ENCODE data around the gene SART1. TPM values are rescaled to one million over a fixed set of nuclear protein-coding genes. Genes with fewer than 3 reads are reported as not detected.
"Not testable (repeated sequence)": the region's sequence is repeated elsewhere in the genome, so short reads cannot be mapped to it uniquely, and the experiment has no call there.

The SART1 gene
- total RNA-seq, 1 donor from 2014 or later = 43.3 TPM

- DNase-seq (ENCODE audit: low read depth) = peak; percentile 88
Observed at GRCh38 chr11:66001942-66002647, 40.6 kb downstream of the SART1 start, which contains the start of the genes BANF1 and EIF1AD. TSS of gene BANF1 (plus strand) at chr11:66002503. CDS start at chr11:66003251, 748 bp downstream. TSS of gene EIF1AD (minus strand) at chr11:66002157. CDS start at chr11:66000389, 1,768 bp downstream.

DNA sequence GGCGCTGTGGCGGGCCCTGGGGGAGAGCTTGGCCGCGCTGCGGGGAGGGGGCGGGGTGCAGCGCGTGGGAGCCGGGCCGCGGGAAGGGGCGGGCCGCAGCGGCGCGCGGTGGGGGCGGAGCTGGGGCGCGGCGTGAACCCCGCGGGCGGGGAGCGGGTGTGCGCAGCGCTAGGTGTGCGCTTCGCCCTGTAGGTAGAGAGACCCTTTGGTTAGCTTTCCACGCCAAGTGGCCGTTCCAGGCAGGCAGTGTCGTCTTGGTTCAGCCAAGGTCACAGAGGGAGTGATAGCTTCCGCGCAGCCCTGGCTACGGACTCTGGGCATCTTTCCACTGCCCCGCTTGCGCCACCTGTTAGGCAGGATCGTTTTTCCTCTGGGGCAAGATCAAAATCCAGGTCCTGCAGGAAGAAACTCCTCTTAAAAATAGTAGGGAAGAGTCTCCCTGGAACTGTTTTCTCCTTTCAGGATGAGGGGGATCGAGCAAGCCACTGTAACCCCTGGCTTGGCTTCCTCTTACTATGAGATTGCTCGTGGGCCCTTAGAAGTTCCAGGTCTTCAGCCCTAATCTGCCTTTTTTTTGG lies 41.2 kb downstream of the SART1 start:
- peak; percentile 33 for DNase-seq (ENCODE audit: low read depth)

DNA sequence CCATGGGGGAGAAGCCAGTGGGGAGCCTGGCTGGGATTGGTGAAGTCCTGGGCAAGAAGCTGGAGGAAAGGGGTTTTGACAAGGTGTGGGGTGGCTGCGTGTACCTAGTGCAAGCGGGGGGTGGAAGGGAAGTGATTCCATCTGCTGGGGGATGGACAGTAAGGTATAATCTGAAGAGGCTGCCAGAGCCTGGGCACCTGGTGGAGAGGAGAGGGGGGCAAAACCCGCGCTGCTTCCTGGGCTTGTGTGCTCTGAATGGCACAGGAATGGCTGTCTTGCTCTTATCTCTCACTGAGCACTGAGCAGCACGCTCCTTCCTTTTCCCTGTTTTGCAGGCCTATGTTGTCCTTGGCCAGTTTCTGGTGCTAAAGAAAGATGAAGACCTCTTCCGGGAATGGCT lies 41.8 kb downstream of the SART1 start:
- DNase-seq (ENCODE audit: low read depth) = no peak

DNA sequence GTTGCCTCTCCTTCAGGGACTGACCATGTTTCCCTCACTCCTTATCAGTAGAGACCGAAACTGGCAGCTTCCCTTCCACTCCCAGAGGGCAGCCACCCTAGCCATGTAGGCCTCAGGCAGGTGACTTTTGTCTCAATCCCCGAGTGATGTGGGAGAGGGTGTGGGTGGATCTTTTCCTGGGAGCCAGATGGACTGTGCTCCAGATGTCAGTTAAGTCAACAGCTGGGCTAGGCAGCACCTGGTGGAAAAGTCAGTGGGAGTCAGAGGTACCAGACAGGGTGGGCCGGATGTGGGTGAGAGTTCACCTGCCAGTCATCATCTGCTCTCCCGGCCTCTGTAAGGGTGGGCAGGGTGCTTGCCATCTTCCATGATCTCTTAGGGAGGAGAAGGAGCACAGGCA lies 42.7 kb downstream of the SART1 start:
- no peak for DNase-seq (ENCODE audit: low read depth)

DNA sequence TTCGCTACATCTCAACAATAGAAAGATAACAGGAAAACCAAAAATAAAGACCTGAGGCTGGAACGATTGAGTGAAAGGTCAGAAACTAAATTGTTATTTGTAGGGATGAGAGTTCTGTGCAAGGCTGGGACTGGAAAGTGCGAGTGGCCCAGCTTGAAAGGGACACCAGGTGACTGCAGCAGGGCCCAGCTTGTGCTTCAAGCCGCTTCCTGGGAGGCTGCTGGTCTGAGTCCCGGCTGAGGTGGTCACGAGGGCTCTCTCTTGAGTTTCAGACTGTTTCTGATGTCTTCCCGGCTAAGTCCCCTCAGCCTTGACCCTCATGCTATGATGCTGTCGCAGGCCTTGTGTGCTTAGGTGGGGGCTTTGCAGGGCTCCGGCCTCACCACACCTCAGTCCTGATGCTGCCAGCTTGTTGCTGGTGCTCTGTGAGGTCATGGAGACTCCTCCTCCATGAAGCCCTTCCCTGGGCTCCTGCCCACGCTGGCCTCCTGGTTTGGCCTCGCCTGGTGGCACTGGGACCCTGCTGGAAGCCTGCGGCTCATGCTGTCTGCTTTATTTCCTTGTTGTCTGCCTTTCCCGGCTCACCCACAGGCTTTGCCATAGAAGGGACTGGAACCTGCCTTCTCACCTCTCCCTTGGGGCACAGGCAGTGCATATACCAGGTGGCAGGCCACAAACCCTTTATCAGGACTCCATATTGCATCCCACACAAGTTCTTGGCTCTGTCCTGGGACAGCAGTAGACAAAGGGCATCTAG lies 44.8 kb downstream of the SART1 start:
- no peak for DNase-seq (ENCODE audit: low read depth)

DNA sequence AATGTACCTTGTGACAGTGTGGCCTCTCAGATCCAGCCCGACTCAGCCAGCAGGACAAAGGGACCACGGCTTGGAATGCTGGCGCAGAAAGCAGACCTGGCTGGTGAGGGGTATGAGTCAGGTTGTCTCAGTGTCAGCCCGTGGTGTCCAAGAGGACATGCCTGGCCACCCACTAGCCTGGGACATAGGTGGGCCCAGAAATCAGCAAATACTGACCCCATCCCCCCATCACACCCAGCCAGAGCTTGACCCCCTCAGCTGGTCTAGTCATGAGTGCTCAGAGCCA lies 45.3 kb downstream of the SART1 start:
- DNase-seq (ENCODE audit: low read depth) = no peak

GRCh38 chr11:66007201-66007634 lies 45.7 kb downstream of the SART1 start:
- no peak for DNase-seq (ENCODE audit: low read depth)

DNA sequence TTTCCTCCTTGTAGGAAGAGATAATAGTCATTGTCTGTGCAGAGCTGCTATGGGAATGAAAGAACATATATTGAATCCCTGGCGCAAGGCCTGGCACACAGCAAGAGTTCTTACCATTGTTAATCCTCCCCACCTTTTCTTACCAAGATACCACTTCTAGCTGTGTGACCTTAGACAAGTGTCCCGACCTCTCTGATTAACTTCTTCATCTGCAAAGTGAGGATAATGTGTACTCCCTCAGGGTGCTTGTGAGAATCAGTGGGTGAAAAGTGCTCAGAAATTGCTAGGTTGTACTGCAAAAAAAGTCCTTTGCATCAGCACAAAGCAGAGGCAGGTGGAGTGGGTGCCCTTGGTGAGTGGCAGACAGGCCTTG lies 46.5 kb downstream of the SART1 start:
- no peak for DNase-seq (ENCODE audit: low read depth)

GRCh38 chr11:66008468-66009101 lies 47.1 kb downstream of the SART1 start:
- peak; percentile 10 for DNase-seq (ENCODE audit: low read depth)

DNA sequence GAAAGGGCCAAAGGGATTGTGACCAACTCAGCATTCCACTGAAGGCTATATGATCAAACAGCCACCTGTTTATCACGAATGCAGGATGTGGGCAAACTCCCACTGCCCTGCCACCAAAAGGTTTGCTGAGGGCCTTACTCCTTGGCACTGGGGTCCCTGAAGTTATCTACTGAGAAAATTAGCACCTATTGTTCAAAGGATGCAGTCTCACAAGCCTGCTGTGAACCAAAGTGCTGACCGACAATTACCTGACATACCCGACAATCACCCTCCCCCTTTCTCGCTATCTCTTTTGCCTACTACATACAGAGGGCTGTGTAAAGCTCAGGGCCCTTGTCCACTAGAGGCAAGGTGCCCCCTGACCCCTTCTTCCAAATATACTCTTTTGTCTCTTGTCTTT lies 48.5 kb downstream of the SART1 start:
- not testable (repeated sequence) for DNase-seq (ENCODE audit: low read depth)

GRCh38 chr11:66011239-66011784 lies 49.8 kb downstream of the SART1 start:
- peak; percentile 92 for DNase-seq (ENCODE audit: low read depth)

DNA sequence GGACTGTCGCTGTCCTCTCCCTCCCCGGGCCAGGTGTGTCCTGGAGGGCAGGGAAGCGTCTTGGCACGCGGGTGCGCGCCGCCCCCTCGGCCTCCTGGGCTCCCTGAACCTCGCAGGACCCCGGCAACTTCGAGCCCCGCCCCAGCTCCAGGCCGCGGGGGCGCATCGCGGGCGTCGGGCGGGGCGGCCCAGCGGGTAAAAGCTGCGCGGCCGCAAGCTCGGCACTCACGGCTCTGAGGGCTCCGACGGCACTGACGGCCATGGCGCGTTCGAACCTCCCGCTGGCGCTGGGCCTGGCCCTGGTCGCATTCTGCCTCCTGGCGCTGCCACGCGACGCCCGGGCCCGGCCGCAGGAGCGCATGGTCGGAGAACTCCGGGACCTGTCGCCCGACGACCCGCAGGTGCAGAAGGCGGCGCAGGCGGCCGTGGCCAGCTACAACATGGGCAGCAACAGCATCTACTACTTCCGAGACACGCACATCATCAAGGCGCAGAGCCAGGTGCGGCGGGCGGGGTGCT lies 50.3 kb downstream of the SART1 start, which contains the start of gene CST6:
Gene CST6, plus strand, starts transcription at position 224 of the 519 bp plus-strand sequence. Its CDS starts 37 bp downstream, at position 261.
- DNase-seq (ENCODE audit: low read depth) = no peak

GRCh38 chr11:66012371-66012945 lies 50.9 kb downstream of the SART1 start:
- DNase-seq (ENCODE audit: low read depth) = no peak

DNA sequence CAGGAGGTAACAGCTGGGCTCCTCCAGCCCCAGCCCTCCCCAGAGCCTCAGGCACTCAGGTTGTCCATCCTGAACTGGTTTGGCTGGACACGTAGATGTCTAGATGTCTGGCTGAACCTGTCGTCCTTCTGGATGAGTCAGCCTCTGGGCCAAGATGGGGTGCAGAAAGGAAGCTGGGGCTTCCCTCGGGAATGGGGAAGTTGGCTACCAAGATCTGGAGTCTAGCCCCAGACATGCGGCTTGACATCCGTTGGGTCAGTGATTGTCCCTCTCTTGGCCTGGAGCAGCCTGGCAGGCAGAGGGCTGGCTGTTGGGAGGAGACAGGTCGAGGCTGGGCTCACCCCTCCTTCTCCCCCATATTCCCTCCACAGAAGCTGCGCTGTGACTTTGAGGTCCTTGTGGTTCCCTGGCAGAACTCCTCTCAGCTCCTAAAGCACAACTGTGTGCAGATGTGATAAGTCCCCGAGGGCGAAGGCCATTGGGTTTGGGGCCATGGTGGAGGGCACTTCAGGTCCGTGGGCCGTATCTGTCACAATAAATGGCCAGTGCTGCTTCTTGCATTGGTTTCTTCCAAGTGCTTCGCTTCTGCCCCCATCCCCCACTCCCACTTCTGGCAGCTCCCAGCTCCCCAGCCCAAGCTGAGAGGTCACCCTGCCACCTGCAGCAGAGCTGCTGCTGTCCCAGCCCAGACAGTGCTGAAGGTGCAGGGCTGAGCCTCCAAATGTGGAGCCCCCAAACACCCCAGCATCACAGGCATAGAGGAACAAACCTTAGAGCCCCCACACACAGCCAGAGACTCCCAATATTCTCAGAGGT lies 51.6 kb downstream of the SART1 start:
- DNase-seq (ENCODE audit: low read depth) = peak; percentile 41

- no peak for DNase-seq (ENCODE audit: low read depth)
Observed at GRCh38 chr11:66013762-66014100, 52.2 kb downstream of the SART1 start.

- no peak for DNase-seq (ENCODE audit: low read depth)
Observed at GRCh38 chr11:66014804-66015453, 53.4 kb downstream of the SART1 start.

DNA sequence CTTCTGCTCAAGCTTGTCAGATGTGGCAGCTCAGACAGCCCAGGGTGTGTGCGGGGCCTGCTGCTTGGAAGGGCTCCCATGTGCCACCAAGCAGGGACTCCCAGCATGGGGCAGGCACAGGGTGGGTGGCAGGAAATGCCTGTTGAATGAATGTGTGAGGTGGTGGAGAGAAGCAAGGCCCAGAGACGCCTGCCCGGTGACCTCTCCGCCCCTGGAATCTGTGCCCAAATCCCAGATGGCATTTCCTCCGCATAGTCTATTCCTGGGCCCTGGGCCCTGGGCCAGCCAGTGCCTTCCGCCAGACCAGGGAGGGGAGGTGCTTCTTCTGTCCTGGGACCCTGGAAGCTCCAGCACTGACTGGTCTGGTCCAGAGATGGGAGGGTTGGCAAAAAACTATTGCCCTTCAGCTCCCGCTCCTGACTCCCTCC lies 53.9 kb downstream of the SART1 start:
- DNase-seq (ENCODE audit: low read depth) = peak; percentile 11

DNA sequence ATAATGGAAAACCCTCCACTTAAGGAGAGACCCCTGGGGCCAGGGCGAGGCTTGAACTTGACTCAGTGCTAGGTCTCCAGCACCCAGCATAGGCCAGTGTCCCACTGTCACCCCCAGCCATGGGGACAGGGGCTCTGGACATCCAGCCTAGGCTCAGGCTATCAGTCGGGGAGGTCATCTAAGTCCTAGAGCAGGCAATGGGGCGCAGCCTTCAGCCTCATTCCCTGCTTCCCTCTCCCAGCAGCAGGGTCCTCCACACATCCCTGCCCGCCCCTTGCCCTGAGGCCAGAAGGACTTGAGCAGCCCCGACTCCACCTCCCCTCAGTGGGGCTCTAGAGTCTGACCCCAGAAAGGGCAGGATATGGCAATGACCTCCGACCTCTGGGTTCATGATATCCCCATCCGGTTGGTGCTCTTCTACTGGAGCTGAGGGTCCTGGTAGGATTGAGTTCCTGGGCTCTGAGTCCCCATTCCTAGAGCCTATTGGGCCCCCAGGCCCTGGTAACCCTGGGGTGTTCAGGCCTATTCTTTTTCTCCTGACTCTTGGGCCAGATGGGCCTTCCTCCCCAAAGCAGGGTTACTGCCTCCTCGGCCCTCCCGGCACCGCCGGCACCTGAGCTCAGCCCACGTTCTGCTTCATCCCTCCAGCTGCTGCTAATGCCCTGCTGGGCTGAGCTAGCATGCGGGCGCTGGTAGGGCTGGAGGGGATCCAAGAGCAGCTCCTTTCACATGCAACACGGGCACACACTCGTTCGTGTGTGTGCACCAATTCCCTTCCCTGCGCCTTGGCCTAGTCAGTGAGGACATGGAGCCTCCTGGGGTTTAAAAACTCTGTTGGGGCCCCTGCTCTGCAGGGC lies 54.6 kb downstream of the SART1 start:
- no peak for DNase-seq (ENCODE audit: low read depth)

GRCh38 chr11:66016793-66017177 lies 55.3 kb downstream of the SART1 start:
- DNase-seq (ENCODE audit: low read depth) = no peak

All from renal cortical epithelial cell (primary cell).